Loucy (cell line): ENCODE results near the gene PIGK.

Source experiments
- CTCF ChIP-seq: fragments of 200-600 bp; sonication (generic); conservative IDR thresholded peaks from 2 replicates; pipeline ENCODE4 v1.5.1; 2014; ENCODE audit warnings: mild to moderate bottlenecking, antibody characterized with exemption, low read length
- EZH2phosphoT487 ChIP-seq: fragments of 200-600 bp; IDR thresholded peaks from 2 replicates; pipeline ENCODE4 v1.6.1; 2018; ENCODE audit warnings: antibody characterized with exemption, mild to moderate bottlenecking, moderate library complexity, borderline replicate concordance

- TF ChIP-seq CTCF (no peak), EZH2phosphoT487 (no peak)
These were observed 16.5 kb downstream of the PIGK start for GRCh38 chr1:77202751-77203150.
